ENCODE results near the gene HPCAL4.

Gene HPCAL4

DNA sequence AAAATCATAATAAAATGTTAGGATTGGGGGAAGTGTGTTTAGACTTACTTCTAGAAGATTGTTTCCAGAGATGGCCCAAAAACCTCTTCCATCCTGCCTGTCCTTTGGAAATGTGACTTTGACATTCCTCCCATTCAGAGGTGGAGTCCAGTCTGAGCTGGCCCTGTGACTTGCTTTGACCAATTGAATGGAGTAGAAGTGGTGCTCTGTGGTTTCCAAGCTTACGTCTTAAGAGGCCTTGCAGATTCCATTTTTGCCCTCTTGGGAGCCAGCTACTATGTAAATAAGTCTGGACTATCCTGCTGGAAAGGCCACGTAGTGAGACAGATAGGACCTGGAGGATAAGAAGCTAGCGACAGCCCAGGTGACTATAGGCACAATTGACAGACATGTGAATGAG, 18.0 kb downstream of the HPCAL4 start:
- no peak for DNase-seq

DNA sequence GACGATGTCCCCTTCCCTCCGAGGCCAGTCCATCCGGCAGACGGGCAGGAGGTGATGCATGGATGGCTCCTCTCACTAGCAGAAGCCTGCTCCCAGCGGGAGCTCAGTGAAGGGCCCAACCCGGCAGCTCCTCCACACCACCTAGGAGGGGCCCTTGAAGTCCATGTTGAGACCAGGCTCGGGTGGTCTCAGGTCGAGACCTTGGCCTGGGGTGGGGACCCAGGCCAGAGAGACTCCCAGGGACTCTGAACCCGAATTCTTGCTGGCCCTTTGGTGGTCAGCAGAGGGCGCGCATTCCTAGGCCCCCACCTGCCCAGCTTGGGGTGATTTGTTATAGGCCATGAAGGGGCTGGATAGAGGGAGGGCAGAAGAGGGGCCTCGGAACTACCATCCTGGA, 18.7 kb downstream of the HPCAL4 start:
- no peak for DNase-seq

- DNase-seq = no peak
Observed at GRCh38 chr1:39671793-39672550, 19.3 kb downstream of the HPCAL4 start, which contains the start of gene NT5C1A. Gene NT5C1A, minus strand, starts transcription at chr1:39672107. Its CDS starts 69 bp downstream, at chr1:39672038.

DNA sequence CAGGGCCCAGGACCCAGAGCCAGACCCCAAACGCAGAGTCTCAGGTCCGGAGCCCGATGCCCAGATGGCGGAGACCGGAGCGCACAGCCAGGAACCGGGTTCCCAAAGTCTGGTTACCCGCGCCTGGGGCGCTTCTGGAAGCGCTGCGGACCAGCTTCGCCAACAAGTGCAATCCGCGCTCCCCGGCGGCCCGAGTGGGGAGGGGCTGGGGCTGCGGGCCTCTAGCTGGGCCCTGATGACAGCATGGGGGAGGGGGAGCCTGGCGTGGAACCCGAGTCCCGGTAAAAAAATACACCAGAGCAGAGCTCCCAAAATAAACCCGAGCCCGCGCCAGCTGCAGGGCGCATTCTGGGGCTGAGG, 19.8 kb downstream of the HPCAL4 start:
- no peak for DNase-seq

GRCh38 chr1:39670689-39671088, 20.5 kb downstream of the HPCAL4 start:
- no peak for DNase-seq

GRCh38 chr1:39668894-39669293, 22.3 kb downstream of the HPCAL4 start:
- DNase-seq = no peak

- DNase-seq = no peak
Observed at GRCh38 chr1:39668111-39668510, 23.1 kb downstream of the HPCAL4 start.

- no peak for DNase-seq
Observed at GRCh38 chr1:39666772-39667171, 24.5 kb downstream of the HPCAL4 start.

GRCh38 chr1:39663559-39663958, 27.7 kb downstream of the HPCAL4 start:
- no peak for DNase-seq

DNA sequence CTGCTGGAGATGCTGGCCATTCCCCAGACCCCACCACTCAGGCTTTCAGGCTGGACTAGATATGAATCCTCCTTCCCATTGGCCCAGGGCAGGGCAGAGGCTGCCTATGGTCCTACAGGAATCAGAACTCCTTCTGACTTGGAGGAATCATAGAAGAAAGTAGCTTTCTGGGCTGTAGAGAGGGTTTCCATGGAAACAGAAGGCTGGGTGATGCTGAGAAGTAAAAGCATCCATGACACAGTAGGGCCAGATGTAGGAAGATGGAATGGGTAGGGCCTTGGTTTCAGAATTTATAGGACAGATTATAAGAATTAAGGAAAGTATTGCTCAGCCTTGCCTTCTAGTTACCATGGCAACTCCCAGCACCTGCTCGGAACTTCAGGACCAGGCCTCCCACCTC, 28.4 kb downstream of the HPCAL4 start:
- DNase-seq = no peak

DNA sequence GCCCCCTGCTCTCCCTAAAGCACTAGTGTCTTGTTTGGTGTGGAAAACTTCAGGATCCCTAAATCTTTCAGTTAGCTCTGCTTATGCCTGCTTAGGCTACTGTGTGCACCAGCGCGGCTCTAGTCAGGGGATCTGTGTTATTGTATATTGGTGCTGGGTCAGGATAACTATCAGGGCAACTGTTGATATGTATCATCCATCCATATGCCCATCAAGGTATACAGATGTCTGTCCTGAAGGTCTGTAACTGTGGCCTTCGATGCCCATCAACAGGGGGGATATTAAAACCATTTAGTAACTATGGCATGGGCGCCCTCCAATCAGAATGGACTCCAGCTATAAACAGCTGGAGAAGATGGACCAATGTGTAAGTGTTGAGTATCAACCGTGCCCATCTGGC, 31.7 kb downstream of the HPCAL4 start:
- DNase-seq = no peak

DNA sequence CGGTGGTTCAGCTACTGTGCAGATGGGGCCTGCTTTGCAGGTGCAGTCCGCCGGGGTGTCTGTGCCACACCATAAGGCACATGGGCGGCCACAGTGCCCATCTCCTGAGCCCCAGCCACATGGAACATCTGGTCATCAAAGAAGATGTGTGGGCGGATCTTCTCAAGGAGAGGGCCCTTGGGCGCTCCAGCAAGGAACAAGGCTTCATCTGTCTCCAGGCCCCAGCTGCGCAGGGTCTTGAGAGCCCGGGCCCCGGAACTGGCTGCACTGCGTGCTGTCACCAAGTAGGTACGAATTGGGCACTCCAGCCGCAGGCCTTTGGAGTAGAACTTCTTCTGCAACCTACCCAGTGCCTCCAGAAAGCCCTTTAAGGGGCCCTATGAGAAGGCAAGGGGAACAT, 32.1 kb downstream of the HPCAL4 start:
- DNase-seq = no peak

GRCh38 chr1:39657923-39658485, 33.2 kb downstream of the HPCAL4 start:
- DNase-seq = peak; percentile 56

DNA sequence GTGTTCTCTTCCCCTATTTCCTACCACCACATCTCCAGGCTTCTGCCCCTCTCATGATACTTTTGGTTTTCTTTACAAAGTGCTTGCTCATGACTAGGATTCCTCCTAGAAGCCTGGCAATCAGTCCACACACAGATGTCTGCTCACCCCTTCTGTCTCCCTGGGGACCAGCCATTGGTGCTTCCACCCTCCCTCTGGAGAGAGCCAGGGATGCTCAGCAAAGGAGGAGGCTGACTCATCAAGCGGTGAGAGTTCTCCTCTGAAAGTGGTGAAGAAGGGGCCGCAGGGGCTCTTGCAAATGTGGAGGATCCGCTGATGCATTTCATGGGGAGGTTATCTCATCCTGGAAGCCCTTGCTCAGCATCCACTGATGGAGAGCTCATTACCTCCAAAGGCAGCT, 33.8 kb downstream of the HPCAL4 start:
- no peak for DNase-seq

GRCh38 chr1:39656391-39656790, 34.8 kb downstream of the HPCAL4 start:
- DNase-seq = no peak

DNA sequence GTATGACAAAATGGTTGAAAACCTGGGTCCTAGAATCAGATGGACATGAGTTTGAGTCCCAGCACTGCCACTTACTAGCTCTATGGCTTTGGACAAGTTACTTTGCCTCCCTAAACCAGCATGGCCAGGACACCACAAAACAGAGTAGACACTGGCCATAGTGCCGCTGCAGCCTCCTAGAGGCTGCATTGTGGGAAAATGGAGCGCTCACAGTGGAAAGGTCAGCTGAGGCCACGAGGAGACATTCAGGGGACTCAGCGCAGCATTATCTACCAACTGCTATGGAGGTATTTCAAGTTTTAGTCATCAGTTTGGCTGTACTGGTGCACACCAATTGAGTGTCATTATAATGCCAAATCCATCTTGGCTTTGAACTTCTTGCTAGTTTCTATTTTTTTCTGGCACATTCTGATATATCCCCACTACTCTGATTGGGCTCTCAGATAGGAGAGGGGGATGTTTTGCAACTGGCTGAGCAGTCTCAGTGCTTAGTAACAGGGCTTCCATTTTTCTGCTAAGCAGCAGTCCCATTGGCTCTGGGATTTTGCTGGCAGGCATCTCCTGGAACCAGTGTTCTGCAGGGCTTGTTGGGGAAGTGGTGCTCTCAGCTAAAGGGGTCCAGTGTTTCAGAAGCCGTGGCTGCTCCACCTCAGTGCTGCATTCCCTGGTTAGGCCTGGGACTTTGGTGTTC, 35.5 kb downstream of the HPCAL4 start:
- no peak for DNase-seq

GRCh38 chr1:39654291-39654690, 36.9 kb downstream of the HPCAL4 start:
- DNase-seq = no peak

- DNase-seq = peak; percentile 69
Observed at GRCh38 chr1:39653546-39654031, 37.6 kb downstream of the HPCAL4 start.

GRCh38 chr1:39652554-39652953, 38.7 kb downstream of the HPCAL4 start:
- no peak for DNase-seq

- no peak for DNase-seq
Observed at GRCh38 chr1:39652105-39652504, 39.1 kb downstream of the HPCAL4 start.

DNA sequence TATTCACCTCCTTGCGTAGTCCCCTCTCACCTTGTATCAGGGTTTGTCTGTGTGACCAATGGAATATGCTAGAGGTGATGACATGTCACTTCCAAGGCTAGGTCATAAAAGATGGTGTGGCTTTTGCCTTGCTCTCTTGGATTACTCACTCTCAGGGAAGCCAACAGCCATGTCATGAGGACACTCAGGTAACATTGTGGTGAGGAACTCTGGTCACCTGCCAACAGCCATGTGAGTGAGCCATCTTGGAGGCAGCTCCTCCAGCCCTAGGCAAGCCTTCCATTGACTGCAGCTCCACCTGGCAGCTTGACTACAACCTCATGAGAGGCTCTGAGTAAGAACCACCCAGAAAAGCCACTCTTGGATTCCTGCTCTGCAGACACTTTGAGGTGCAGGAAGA, 40.8 kb downstream of the HPCAL4 start:
- DNase-seq = no peak

- no peak for DNase-seq
Observed at GRCh38 chr1:39649636-39650185, 41.5 kb downstream of the HPCAL4 start.

DNA sequence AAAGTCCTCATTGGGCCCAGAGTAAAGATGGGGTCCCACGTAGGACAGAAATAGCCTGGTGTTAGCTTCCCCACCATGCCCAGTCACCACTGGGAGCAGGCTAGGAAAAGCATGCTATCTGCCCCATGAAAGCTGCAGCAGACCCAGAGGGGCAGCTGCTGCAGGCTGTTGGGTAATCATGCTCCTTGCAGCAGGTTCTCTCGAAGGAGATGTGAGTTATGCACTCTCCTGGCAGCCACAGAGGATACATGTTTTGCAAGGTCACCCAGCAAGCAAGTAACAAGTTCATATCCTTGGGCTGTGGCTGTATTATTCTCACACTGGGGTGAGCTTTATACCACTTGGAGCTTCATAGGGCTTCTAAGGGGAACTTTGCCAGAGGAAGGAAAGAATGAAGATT, 42.7 kb downstream of the HPCAL4 start:
- no peak for DNase-seq

DNA sequence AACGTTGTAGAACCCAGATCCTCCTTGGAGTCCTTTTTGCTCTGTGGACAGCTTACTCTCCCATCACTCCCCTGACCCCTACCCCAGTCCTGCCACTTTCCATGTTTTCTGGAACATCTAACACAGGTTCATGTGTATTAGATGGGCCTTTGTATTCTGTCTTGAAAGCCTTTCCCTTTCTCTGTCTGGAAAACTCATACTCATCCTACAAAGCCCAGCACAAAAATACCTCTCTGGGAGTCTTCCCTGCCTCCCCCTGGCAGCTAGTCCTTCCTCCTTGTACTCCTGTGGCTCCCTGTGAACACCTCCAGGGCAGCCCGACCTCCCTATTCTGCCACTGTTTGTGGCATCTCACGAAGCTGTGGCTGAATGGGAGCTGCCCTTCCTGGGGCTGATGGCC, 44.0 kb downstream of the HPCAL4 start:
- no peak for DNase-seq

All from COR-L47 (cell line).